Stomach (tissue), 9 donors: ENCODE measurements around the gene WDR64. TPM values are rescaled to one million over a fixed set of nuclear protein-coding genes. Genes with fewer than 3 reads are reported as not detected.

Source experiments
- DNase-seq, 2 donors: peaks; one replicate each; pipeline versions ENCODE4 v3.0.0 to v3.0.0-alpha.2; 2013 to 2019
- H3K27ac ChIP-seq, 5 donors: fragments of 200-600 bp in 4 of 5; sonication (generic) in 4 of 5; one replicate each; pipeline ENCODE4 v1.5.1; 2013 to 2019; ENCODE audit warnings: mild to moderate bottlenecking in 1 of 5, moderate library complexity in 1 of 5
- H3K27me3 ChIP-seq, 3 donors: fragments of 200-600 bp; sonication (generic); one replicate each; pipeline ENCODE4 v1.5.1; 2017 to 2019; ENCODE audit warnings: mixed run types in 1 of 3
- H3K36me3 ChIP-seq, 4 donors: fragments of 200-600 bp; sonication (generic); 1 replicate in 3 of 4; 2 replicates in 1 of 4; pipeline ENCODE4 v1.5.1; 2016 to 2019
- H3K4me1 ChIP-seq, 4 donors: fragments of 200-600 bp; sonication (generic); one replicate each; pipeline ENCODE4 v1.5.1; 2016 to 2019
- H3K4me3 ChIP-seq, 4 donors: fragments of 200-600 bp; sonication (generic) in 3 of 4; one replicate each; pipeline ENCODE4 v1.5.1; 2016 to 2019; ENCODE audit warnings: mild to moderate bottlenecking in 1 of 4
- H3K9me3 ChIP-seq, 4 donors: fragments of 200-600 bp; sonication (generic); one replicate each; pipeline ENCODE4 v1.5.1; 2016 to 2019
- EP300 ChIP-seq: sonication (generic); formaldehyde crosslinking; IDR thresholded peaks from one replicate; pipeline ENCODE4 v1.6.1; 2017; ENCODE audit warnings: antibody characterized with exemption
- POLR2A ChIP-seq, 4 donors: fragments of 450-650 bp; IDR thresholded peaks; one replicate each; pipeline ENCODE4 v1.6.1; 2016; ENCODE audit warnings: antibody characterized with exemption in 4 of 4, control low read depth in 2 of 4, mild to moderate bottlenecking in 1 of 4, moderate library complexity in 1 of 4
- POLR2AphosphoS5 ChIP-seq, 3 donors: sonication (generic); formaldehyde crosslinking; IDR thresholded peaks; one replicate each; pipeline ENCODE4 v1.6.1; 2016; ENCODE audit warnings: antibody characterized with exemption in 3 of 3
- WGBS, 5 donors: extraction: QIAGEN DNeasy Blood & Tissue Kit in 3 of 5; methylation state at CpG; one replicate each; pipeline versions ENCODE4 v1.1.5 to v1.1.7; 2013 to 2018; 5-methylcytosine and 5-hydroxymethylcytosine counted together
- intact Hi-C: fragments of 100-400 bp; cut with DNase I; formaldehyde crosslinking; loops from one replicate; pipeline ENCODE4 v1.15.1; 2023; ENCODE audit warnings: low total_unique reads
- polyA plus RNA-seq, 3 donors: library from polyadenylated mRNA; stranded (reverse); fragments of 200-250 nt; gene quantifications; one replicate each; pipeline ENCODE4 v1.2.3, GENCODE V29; 2013
- total RNA-seq, 5 donors: library from RNA; depleted of rRNA; stranded (reverse); fragments of >200 nt; gene quantifications; one replicate each; pipeline versions ENCODE4 v1.1.0 to v1.2.3, GENCODE V29; 2014 to 2016
- TF ChIP-seq, protein P1 (sequence below), 7 experiments: fragments of 450-650 bp in 4 of 7; fragments of 200-600 bp in 3 of 7; sonication (generic) in 3 of 7; IDR thresholded peaks; one replicate each; pipeline ENCODE4 v1.5.1; 2016 to 2019; ENCODE audit warnings: antibody characterized with exemption in 7 of 7, control low read depth in 2 of 7, mild to moderate bottlenecking in 1 of 7
- donor health status: healthy with polysubstance abuse.
- donor health status: Bipolar disorder and iron deficiency.
- donor health status: healthy.

WDR64 gene
- total and polyA plus RNA-seq, 8 donors, result 0.61 TPM; not detected in 7

DNA sequence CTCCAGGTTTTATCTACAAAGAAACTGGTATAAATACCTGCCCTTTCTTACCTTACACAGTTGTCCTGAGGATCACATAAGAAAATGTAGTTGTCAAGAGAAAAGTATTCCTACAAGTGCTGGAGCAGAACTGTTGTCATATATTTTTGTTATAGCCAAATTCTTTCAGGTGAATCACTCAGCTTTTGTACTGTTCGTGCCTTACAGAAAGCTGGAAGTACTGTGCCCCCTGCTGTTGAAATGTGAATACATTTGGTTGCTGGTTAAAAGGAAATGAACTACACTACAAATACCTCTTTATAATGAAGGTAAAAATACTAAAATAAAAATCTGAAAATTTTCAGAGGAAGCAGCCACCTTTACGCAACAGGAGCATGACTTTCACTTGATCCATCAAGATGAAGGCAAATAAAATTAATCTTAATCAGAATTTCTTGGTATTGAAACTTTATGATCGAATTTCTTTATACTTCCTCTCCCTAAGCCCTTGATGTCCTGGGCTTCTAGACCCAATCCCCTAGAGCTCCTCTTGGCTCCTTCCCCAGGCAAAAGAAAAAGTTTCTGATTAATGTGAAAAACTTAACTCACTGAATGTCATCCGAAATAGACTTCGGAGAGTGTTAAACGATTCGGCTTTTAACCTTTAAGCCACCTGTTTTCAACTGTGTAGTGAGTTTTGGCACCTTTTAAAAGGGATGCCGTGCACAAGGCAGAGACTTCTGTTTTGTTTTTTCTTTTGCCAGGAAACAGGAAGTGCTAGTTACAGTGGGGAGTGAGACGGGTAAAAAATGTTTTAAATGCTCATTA, 24.4 kb upstream of the WDR64 start:
- no peaks in the 10 kb centered on the region for H3K9me3 ChIP-seq
- H3K4me3 ChIP-seq, result no peak overlapping the region
- TF ChIP-seq, protein P1, sequence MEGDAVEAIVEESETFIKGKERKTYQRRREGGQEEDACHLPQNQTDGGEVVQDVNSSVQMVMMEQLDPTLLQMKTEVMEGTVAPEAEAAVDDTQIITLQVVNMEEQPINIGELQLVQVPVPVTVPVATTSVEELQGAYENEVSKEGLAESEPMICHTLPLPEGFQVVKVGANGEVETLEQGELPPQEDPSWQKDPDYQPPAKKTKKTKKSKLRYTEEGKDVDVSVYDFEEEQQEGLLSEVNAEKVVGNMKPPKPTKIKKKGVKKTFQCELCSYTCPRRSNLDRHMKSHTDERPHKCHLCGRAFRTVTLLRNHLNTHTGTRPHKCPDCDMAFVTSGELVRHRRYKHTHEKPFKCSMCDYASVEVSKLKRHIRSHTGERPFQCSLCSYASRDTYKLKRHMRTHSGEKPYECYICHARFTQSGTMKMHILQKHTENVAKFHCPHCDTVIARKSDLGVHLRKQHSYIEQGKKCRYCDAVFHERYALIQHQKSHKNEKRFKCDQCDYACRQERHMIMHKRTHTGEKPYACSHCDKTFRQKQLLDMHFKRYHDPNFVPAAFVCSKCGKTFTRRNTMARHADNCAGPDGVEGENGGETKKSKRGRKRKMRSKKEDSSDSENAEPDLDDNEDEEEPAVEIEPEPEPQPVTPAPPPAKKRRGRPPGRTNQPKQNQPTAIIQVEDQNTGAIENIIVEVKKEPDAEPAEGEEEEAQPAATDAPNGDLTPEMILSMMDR (IDR thresholded peaks at IDR 0.05), result peak in 3 of 7 experiments; percentile 21 to 46 (median 29)
- TF ChIP-seq POLR2AphosphoS5 (IDR thresholded peaks at IDR 0.05), result no peak
- H3K27ac ChIP-seq, result no peak overlapping the region
- WGBS, 5 donors, result 37 to 58% (median 48%) methylated on average over 9 of the region's 9 CpGs
- peaks cover 0 to 11% (median 0%) of the 10 kb centered on the region in 4 donors for H3K4me1 ChIP-seq
- peaks cover 0 to 4% (median 0%) of the 10 kb centered on the region in 4 donors for H3K36me3 ChIP-seq
- no peaks in the 10 kb centered on the region for H3K27me3 ChIP-seq
- DNase-seq, result peak in 1 of 2 donors; percentile 72
- intact Hi-C loops, result no loop called here

DNA sequence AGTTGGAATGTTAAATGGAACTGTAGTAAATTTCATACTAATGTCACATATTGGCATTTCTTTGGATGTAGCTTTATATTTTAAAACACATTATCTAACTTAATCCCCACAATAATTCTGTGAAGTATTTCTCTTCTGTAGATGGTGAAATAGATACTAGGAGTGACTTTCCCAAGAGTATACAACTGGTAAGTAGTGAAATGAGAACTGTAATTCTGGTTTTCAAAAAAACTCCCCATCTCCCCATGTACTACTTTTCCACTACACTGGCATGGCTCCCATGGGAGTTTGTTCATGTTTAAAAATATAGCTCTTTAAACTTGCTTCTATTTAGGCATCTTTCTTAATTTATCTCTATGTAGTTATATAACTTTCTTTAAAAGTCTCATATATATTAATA, 22.1 kb upstream of the WDR64 start:
- DNase-seq, result no peak
- intact Hi-C loops, result no loop called here
- H3K27me3 ChIP-seq, result no peaks in the 10 kb centered on the region
- no peaks in the 10 kb centered on the region for H3K9me3 ChIP-seq
- peaks cover 0 to 12% (median 3%) of the 10 kb centered on the region in 4 donors for H3K36me3 ChIP-seq
- no peak overlapping the region for H3K4me3 ChIP-seq
- TF ChIP-seq, protein P1 (IDR thresholded peaks at IDR 0.05), result no peak
- TF ChIP-seq POLR2AphosphoS5 (IDR thresholded peaks at IDR 0.05) (no peak), POLR2A (IDR thresholded peaks at IDR 0.05) (no peak), EP300 (no peak)
- H3K27ac ChIP-seq, result no peak overlapping the region
- H3K4me1 ChIP-seq, result peaks cover 0 to 11% (median 0%) of the 10 kb centered on the region in 4 donors

DNA sequence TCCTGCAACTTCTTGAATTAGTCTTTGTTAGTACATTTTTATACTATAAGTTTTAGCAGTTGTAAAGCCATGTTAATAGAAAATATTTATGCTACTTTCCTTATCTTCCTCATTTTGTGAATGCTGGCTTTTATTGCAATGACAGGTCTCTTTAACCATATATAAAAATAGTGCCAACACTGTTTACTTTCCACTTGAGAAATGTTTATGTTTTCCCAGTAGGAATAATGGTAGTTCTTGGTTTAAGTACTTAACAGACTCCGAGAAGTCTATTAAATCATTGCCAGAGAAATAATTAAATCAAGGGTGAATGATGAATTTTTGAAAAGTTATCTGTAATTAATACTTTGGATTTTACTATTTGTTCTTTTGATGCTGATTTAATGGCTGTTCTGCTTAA, 21.6 kb upstream of the WDR64 start:
- intact Hi-C loops, result no loop called here
- DNase-seq, result no peak
- Histone ChIP-seq H3K27me3 (no peaks in the 10 kb centered on the region), H3K27ac (no peak overlapping the region), H3K4me3 (no peak overlapping the region), H3K4me1 (peaks cover 0 to 11% (median 0%) of the 10 kb centered on the region in 4 donors), H3K9me3 (no peaks in the 10 kb centered on the region), H3K36me3 (peaks cover 0 to 17% (median 7%) of the 10 kb centered on the region in 4 donors)
- 70 to 86% (median 80%) methylated on average over 1 of the region's 1 CpG for WGBS, 5 donors
- TF ChIP-seq POLR2A (IDR thresholded peaks at IDR 0.05) (no peak), EP300 (no peak)

DNA sequence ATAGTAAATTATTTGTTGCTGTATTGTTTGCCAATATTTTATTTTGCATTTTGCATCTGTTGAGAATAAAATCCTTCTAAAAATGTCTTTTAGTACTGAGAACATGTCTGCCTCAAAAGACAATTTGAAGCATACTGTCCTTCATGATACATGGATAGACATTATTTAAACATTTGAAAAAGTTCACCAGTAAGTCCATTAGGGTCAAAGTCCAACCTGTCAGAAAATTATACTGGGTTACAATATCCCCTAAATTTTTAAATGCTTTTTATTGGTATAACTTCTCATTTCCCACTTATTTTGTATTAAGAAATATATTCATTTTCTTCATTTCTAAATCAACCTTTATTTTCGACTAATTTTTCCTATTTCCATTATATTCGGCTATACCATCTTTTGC, 21.2 kb upstream of the WDR64 start:
- H3K9me3 ChIP-seq, result no peaks in the 10 kb centered on the region
- peaks cover 0 to 11% (median 0%) of the 10 kb centered on the region in 4 donors for H3K4me1 ChIP-seq
- WGBS, 5 donors, result 94 to 99% (median 96%) methylated on average over 2 of the region's 2 CpGs
- no peaks in the 10 kb centered on the region for H3K27me3 ChIP-seq
- H3K4me3 ChIP-seq, result no peak overlapping the region
- no peak overlapping the region for H3K27ac ChIP-seq
- H3K36me3 ChIP-seq, result peaks cover 0 to 19% (median 11%) of the 10 kb centered on the region in 4 donors
- no peak for DNase-seq
- intact Hi-C loops, result no loop called here
- no peak for TF ChIP-seq POLR2A (IDR thresholded peaks at IDR 0.05)
- no peak for TF ChIP-seq POLR2AphosphoS5 (IDR thresholded peaks at IDR 0.05)
- TF ChIP-seq, protein P1 (IDR thresholded peaks at IDR 0.05), result no peak
- no peak for TF ChIP-seq EP300

DNA sequence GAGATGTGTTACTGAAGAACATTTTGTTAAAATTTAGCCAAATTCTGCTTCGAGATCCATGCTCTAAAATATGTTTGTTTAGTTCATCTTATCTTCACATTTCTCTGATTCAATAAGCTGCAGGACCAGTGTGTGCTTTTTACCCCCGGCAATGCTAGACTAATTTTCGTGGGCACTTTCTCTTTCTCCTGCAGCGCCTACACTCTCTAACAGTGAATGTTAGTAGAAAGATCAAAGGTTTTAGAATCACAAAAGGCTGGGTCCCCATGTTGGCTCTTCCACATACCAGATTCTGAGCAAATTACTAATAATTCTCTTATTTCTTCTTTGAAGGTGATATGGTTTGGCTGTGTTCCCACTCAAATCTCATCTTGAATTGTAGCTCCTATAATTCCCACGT, 20.4 kb upstream of the WDR64 start:
- WGBS, 5 donors, result 55 to 67% (median 58%) methylated on average over 5 of the region's 5 CpGs
- intact Hi-C loops, result no loop called here
- no peak for DNase-seq
- Histone ChIP-seq H3K27me3 (no peaks in the 10 kb centered on the region), H3K36me3 (peaks cover 0 to 19% (median 11%) of the 10 kb centered on the region in 4 donors), H3K9me3 (no peaks in the 10 kb centered on the region), H3K4me1 (peaks cover 0 to 18% (median under 1%) of the 10 kb centered on the region in 4 donors), H3K4me3 (no peak overlapping the region), H3K27ac (no peak overlapping the region)
- TF ChIP-seq EP300, result no peak
- TF ChIP-seq, protein P1 (IDR thresholded peaks at IDR 0.05), result no peak
- no peak for TF ChIP-seq POLR2A (IDR thresholded peaks at IDR 0.05)
- no peak for TF ChIP-seq POLR2AphosphoS5 (IDR thresholded peaks at IDR 0.05)
